GM12873 (cell line): ENCODE data around the gene PRKCH.

Experiments used
- CTCF ChIP-seq: IDR thresholded peaks from 2 replicates; pipeline ENCODE4 v1.5.1; 2012; ENCODE audit warnings: low read depth, mild to moderate bottlenecking, moderate library complexity, low read length, control low read depth; ENCODE audit not compliant: insufficient read depth; ENCODE audit errors: missing control alignments

Gene PRKCH

DNA sequence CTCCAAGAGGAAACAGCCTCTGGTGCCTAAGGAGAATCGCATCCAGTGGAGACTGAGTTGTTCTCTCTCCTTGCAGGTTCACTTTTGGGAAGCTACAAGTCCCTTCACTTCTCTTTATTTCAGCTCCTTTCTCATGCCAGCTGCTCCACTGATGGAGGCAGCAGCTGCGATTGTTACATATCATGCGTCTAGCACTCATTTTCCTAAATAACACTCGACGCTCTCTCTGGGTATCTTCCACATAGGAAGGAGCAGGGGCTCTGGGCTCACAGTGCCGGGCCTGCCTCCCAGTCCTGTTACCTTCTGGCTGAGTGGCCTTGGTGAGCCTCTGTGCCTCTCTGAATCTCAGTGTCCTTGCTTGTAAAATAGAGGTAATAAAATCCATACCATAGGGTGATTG, 211.4 kb downstream of the PRKCH start:
- TF ChIP-seq CTCF, result no peak

- no peak for TF ChIP-seq CTCF
These were observed 212.3 kb downstream of the PRKCH start for GRCh38 chr14:61533513-61534255.

GRCh38 chr14:61535032-61535431, 213.7 kb downstream of the PRKCH start:
- TF ChIP-seq CTCF, result no peak

DNA sequence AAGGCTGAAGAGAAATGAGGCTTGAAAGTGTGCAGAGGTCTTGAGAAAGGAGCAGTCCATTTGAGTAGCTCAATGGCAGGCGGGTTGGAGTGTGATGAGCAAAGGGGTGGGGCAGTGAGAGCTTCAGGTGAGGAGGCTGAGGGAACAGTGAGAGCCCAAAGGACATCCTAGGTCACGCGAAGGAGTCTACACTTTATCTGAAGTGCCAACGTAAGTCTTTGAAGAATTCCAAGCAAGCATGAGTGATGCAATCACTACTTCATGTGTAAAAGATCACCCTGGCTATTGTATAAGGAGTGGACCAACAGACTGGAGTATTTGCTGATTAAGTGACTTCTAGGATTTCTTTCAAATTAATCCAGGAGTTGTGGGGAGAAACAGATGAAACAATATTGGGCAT, 214.1 kb downstream of the PRKCH start:
- no peak for TF ChIP-seq CTCF

GRCh38 chr14:61536661-61537562, 215.5 kb downstream of the PRKCH start:
- TF ChIP-seq CTCF, result no peak

GRCh38 chr14:61537563-61538463, 216.4 kb downstream of the PRKCH start:
- TF ChIP-seq CTCF, result no peak
